OCI-LY3 (cell line): ENCODE data around the gene POU2F1.
"Not testable (repeated sequence)": the region's sequence is repeated elsewhere in the genome, so short reads cannot be mapped to it uniquely, and the experiment has no call there.

Source experiments
- H2AFZ ChIP-seq: fragments of 200-600, 300-600 bp; shearing (Covaris generic); 2 replicates; pipeline ENCODE4 v1.6.0; 2014; ENCODE audit warnings: antibody characterized with exemption, low read depth, low read length
- H3K27ac ChIP-seq: fragments of 200-600, 300-600 bp; sonication (generic); 2 replicates; pipeline ENCODE4 v1.5.1; 2014; ENCODE audit warnings: mild to moderate bottlenecking, low read length, moderate library complexity, mixed read lengths
- H3K27me3 ChIP-seq: fragments of 200-600, 300-600 bp; sonication (generic); 2 replicates; pipeline ENCODE4 v1.6.1; 2014; ENCODE audit warnings: low read depth, low read length, mixed read lengths
- H3K36me3 ChIP-seq: fragments of 200-600, 300-600 bp; sonication (generic); replicated peaks from 2 replicates; pipeline ENCODE3; 2014; ENCODE audit warnings: low read depth, low read length, mixed read lengths
- H3K4me1 ChIP-seq: fragments of 300-600, 200-600 bp; sonication (generic); 2 replicates; pipeline ENCODE4 v1.6.1; 2014; ENCODE audit warnings: low read length, mixed read lengths
- H3K4me2 ChIP-seq: fragments of 200-600, 300-600 bp; sonication (generic); 2 replicates; pipeline ENCODE4 v1.6.1; 2014; ENCODE audit warnings: low read length, mixed read lengths
- H3K4me3 ChIP-seq: fragments of 300-600, 200-600 bp; sonication (generic); 2 replicates; pipeline ENCODE4 v1.5.1; 2014; ENCODE audit warnings: antibody characterized with exemption, mild to moderate bottlenecking, low read length, moderate library complexity
- H3K79me2 ChIP-seq: fragments of 300-600, 200-600 bp; shearing (Covaris generic); 2 replicates; pipeline ENCODE4 v1.6.1; 2014; ENCODE audit warnings: mild to moderate bottlenecking, low read length, mixed read lengths
- H3K9ac ChIP-seq: fragments of 300-600, 200-600 bp; shearing (Covaris generic); 2 replicates; pipeline ENCODE4 v1.6.0; 2014; ENCODE audit warnings: mild to moderate bottlenecking, low read length, moderate library complexity
- H3K9me3 ChIP-seq: fragments of 200-600, 300-600 bp; shearing (Covaris generic); 2 replicates; pipeline ENCODE4 v1.6.1; 2014; ENCODE audit warnings: low read length, mixed read lengths; ENCODE audit not compliant: insufficient read depth
- H4K20me1 ChIP-seq: fragments of 200-600, 300-600 bp; sonication (generic); 2 replicates; pipeline ENCODE4 v1.6.1; 2016; ENCODE audit warnings: low read length, mixed read lengths; ENCODE audit not compliant: insufficient read depth
- EZH2phosphoT487 ChIP-seq: fragments of 200-600 bp; shearing (Covaris generic); IDR thresholded peaks from 2 replicates; pipeline ENCODE4 v1.6.1; 2018; ENCODE audit warnings: antibody characterized with exemption, mixed run types, low read depth
- TF ChIP-seq, protein P1 (sequence below): fragments of 200-600, 300-600 bp; sonication (generic); IDR thresholded peaks from 2 replicates; pipeline ENCODE4 v1.5.1; 2014; ENCODE audit warnings: antibody characterized with exemption, low read length, low read depth

POU2F1 gene

DNA sequence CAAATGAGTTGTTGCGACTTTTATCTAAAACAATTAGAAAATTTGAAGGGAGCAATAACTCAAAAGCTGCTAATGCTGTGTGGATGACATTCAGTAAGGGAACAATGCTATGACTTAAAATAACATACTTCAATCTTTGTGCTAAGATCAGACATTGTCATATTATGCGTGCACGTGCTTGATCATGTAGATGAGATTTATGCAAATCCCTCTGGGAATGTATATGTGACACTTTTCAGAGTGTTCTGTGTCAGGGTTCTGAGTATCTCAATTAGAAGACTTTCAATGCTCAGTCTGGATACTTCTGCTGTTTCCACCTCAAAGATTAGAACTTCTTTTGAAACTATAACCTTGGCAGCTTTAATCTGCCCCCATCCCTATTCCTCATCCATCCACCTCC, 18.6 kb upstream of the POU2F1 start:
- Histone ChIP-seq H3K27me3 (no peaks in the 10 kb centered on the region), H3K4me3 (no peak overlapping the region), H3K9me3 (no peaks in the 10 kb centered on the region), H3K36me3 (no peaks in the 10 kb centered on the region), H3K4me1 (no peaks in the 10 kb centered on the region), H3K9ac (no peak overlapping the region), H2AFZ (no peak overlapping the region), H3K27ac (no peak overlapping the region), H3K4me2 (no peak overlapping the region), H4K20me1 (no peaks in the 10 kb centered on the region), H3K79me2 (no peaks in the 10 kb centered on the region)
- TF ChIP-seq, protein P1, sequence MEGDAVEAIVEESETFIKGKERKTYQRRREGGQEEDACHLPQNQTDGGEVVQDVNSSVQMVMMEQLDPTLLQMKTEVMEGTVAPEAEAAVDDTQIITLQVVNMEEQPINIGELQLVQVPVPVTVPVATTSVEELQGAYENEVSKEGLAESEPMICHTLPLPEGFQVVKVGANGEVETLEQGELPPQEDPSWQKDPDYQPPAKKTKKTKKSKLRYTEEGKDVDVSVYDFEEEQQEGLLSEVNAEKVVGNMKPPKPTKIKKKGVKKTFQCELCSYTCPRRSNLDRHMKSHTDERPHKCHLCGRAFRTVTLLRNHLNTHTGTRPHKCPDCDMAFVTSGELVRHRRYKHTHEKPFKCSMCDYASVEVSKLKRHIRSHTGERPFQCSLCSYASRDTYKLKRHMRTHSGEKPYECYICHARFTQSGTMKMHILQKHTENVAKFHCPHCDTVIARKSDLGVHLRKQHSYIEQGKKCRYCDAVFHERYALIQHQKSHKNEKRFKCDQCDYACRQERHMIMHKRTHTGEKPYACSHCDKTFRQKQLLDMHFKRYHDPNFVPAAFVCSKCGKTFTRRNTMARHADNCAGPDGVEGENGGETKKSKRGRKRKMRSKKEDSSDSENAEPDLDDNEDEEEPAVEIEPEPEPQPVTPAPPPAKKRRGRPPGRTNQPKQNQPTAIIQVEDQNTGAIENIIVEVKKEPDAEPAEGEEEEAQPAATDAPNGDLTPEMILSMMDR = no peak
- TF ChIP-seq EZH2phosphoT487 = no peak

DNA sequence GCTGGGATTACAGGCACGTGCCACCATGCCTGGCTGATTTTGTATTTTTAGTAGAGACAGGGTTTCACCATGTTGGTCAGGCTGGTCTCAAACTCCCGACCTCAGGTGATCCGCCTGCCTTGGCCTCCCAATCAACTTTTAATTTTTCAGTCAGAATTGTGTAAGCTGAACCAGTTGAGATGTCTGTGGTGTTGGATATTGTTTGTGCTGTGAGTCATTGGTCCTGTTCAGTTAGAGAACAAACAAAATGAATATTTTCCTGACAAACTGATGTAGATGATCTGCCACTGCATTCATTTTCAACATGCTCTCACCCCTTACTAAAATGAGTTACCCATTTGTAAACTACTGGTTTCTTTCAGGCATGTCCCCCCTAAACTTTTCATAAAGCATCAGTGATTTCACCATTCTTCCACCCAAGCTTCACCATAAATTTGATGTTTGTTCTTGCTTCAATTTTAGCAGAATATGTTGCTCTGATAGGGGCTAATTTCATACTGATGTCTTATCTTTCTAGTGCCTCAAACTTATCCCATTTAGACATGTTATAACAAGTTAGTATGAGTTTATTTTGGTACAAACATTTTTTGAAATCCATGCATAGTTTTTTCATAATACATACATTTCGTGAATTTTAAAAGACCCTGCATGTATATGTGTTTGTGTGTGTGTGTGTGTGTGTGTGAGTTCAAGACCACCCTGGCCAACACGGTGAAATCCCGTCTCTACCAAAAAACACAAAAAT, 15.2 kb upstream of the POU2F1 start:
- not testable (repeated sequence) for H3K4me2 ChIP-seq, H3K9ac ChIP-seq, H2AFZ ChIP-seq, H4K20me1 ChIP-seq, H3K27me3 ChIP-seq, H3K4me3 ChIP-seq, H3K79me2 ChIP-seq, H3K27ac ChIP-seq, H3K4me1 ChIP-seq
- Histone ChIP-seq H3K36me3 (peaks cover 15% of the 10 kb centered on the region), H3K9me3 (peaks cover 20% of the 10 kb centered on the region)

DNA sequence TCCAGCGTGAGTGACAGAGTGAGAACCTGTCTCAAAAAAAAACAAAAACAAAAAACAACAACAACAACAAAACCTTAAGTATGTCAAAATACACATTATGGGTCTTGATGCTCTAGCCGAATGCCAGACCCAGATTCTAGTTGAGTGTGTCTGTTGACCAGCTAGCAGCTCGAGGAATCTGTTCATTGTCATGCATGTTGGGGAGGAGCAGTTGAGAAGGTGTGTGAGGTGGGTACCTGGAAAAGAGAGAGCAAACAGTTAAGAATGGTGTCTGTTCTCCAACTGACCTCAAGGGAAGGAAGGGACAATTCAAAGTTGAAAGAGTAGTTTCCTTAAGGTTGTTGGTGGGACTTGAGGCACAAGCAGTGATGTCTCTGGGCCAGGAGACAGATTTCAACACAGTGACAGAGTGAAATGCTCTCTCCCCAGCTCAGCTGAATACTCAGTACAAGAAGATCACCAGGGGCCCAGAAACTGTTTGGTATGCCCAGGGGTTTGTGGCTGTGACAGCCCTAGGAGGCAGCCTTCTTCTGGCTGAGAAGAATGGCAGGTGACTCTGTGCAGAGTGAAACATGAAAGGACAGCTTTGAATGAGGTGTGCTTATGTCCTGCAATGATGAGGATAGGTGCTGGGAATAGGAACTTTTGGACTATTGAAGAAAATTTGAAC, 14.4 kb upstream of the POU2F1 start:
- Histone ChIP-seq H4K20me1 (no peaks in the 10 kb centered on the region), H3K79me2 (no peaks in the 10 kb centered on the region), H3K9ac (no peak overlapping the region), H3K4me2 (no peak overlapping the region), H3K36me3 (peaks cover 15% of the 10 kb centered on the region), H3K4me1 (no peaks in the 10 kb centered on the region; the same call in 1 of the 2 replicates), H3K27me3 (no peaks in the 10 kb centered on the region), H2AFZ (no peak overlapping the region), H3K9me3 (peaks cover 20% of the 10 kb centered on the region), H3K27ac (no peak overlapping the region), H3K4me3 (no peak overlapping the region)
- TF ChIP-seq, protein P1 = no peak
- TF ChIP-seq EZH2phosphoT487 = no peak

DNA sequence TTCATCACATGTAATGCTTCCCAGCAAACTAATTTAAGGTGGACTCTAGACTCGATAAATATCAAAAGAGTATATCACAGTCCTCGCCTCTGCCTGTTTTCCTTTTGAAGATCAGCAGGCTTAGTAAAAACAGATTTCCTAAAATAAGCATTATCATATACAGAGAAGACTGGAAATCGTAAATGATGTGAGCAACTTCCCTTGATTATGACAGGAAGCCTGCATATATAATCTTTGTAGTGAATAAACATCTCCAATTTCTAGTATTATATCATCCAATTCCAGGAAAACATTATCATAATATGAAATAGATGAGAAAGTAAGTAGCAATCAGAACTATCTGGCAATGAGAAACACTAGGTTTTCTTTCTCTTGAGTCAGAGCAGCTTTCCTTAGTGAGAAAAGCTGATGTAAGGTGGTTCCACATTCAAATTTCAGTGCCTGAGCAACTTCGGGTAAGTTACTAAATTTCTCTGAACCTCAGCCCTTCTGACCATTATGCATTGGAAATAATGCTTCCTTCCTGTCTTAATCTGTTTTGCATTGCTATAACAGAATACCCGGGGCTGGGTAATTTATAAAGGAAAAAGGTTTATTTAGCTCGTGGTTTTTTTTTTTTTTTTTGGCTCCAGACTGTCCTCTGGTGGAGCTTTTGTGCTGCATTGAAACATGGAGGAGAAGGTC, 12.6 kb upstream of the POU2F1 start:
- Histone ChIP-seq H2AFZ (no peak overlapping the region), H3K4me3 (no peak overlapping the region), H3K36me3 (peaks cover 15% of the 10 kb centered on the region), H3K4me2 (no peak overlapping the region), H3K27ac (no peak overlapping the region), H3K27me3 (no peaks in the 10 kb centered on the region), H3K9ac (no peak overlapping the region), H3K4me1 (no peaks in the 10 kb centered on the region; the same call in 1 of the 2 replicates), H4K20me1 (no peaks in the 10 kb centered on the region), H3K79me2 (no peaks in the 10 kb centered on the region), H3K9me3 (peaks cover 20% of the 10 kb centered on the region)
- no peak for TF ChIP-seq EZH2phosphoT487
- TF ChIP-seq, protein P1 = 0 out of 2 replicates have a peak, but pooled peaks have one; percentile 11
